ENCODE results near the gene HYAL1.

The HYAL1 gene

GRCh38 chr3:50258029-50258680 lies 45.2 kb downstream of the HYAL1 start:
- ATAC-seq: no peak

GRCh38 chr3:50256978-50257890 lies 46.1 kb downstream of the HYAL1 start:
- no peak for TF ChIP-seq ZFP30 (CRISPR knock-in tag; IDR thresholded peaks at IDR 0.05)
- no peak for TF ChIP-seq BACH2 (CRISPR knock-in tag; IDR thresholded peaks at IDR 0.05; ENCODE audit: borderline replicate concordance)
- TF ChIP-seq GLIS3 (CRISPR knock-in tag; IDR thresholded peaks at IDR 0.05): no peak
- TF ChIP-seq CSDC2 (CRISPR knock-in tag; IDR thresholded peaks at IDR 0.05): no peak
- TF ChIP-seq ZNF8 (CRISPR knock-in tag; IDR thresholded peaks at IDR 0.05): no peak
- no peak for TF ChIP-seq TCF4 (CRISPR knock-in tag; IDR thresholded peaks at IDR 0.05; ENCODE audit: borderline replicate concordance)
- TF ChIP-seq ZC3H10 (CRISPR knock-in tag; IDR thresholded peaks at IDR 0.05): no peak
- ATAC-seq: no peak

More at GRCh38 chr3:50258029-50258680, 45.2 kb downstream of the HYAL1 start:
- TF ChIP-seq CSDC2 (CRISPR knock-in tag; IDR thresholded peaks at IDR 0.05) (no peak), ISL1 (CRISPR knock-in tag; IDR thresholded peaks at IDR 0.05) (no peak), PATZ1 (CRISPR knock-in tag; IDR thresholded peaks at IDR 0.05; ENCODE audit: borderline replicate concordance) (no peak), PPARA (CRISPR knock-in tag; IDR thresholded peaks at IDR 0.05; ENCODE audit: borderline replicate concordance) (no peak), BACH2 (CRISPR knock-in tag; IDR thresholded peaks at IDR 0.05; ENCODE audit: borderline replicate concordance) (no peak), TCF4 (CRISPR knock-in tag; IDR thresholded peaks at IDR 0.05; ENCODE audit: borderline replicate concordance) (no peak), ESRRG (CRISPR knock-in tag; IDR thresholded peaks at IDR 0.05) (no peak), ZNF565 (CRISPR knock-in tag; conservative IDR thresholded peaks at IDR 0.05; ENCODE audit: low read depth) (no peak), ARNTL (CRISPR knock-in tag; IDR thresholded peaks at IDR 0.05; ENCODE audit: borderline replicate concordance, low read depth) (no peak), SNAI2 (CRISPR knock-in tag; IDR thresholded peaks at IDR 0.05) (no peak), ZC3H10 (CRISPR knock-in tag; IDR thresholded peaks at IDR 0.05) (no peak), ZFP30 (CRISPR knock-in tag; IDR thresholded peaks at IDR 0.05) (no peak), ZNF70 (CRISPR knock-in tag; IDR thresholded peaks at IDR 0.05) (no peak), ZNF8 (CRISPR knock-in tag; IDR thresholded peaks at IDR 0.05) (no peak)

- TF ChIP-seq PPARA (CRISPR knock-in tag; IDR thresholded peaks at IDR 0.05; ENCODE audit: borderline replicate concordance) (no peak), ESRRG (CRISPR knock-in tag; IDR thresholded peaks at IDR 0.05) (no peak), ARNTL (CRISPR knock-in tag; IDR thresholded peaks at IDR 0.05; ENCODE audit: borderline replicate concordance, low read depth) (no peak), ZC3H10 (CRISPR knock-in tag; IDR thresholded peaks at IDR 0.05) (no peak), TCF4 (CRISPR knock-in tag; IDR thresholded peaks at IDR 0.05; ENCODE audit: borderline replicate concordance) (no peak)
- no peak for ATAC-seq
Observed at GRCh38 chr3:50255251-50255615, 48.1 kb downstream of the HYAL1 start.

GRCh38 chr3:50254577-50255250 lies 48.7 kb downstream of the HYAL1 start:
- no peak for ATAC-seq
- no peak for TF ChIP-seq TCF4 (CRISPR knock-in tag; IDR thresholded peaks at IDR 0.05; ENCODE audit: borderline replicate concordance)
- no peak for TF ChIP-seq SNAI2 (CRISPR knock-in tag; IDR thresholded peaks at IDR 0.05)
- TF ChIP-seq ZC3H10 (CRISPR knock-in tag; IDR thresholded peaks at IDR 0.05): no peak
- TF ChIP-seq CSDC2 (CRISPR knock-in tag; IDR thresholded peaks at IDR 0.05): no peak
- no peak for TF ChIP-seq TSHZ2 (CRISPR knock-in tag; IDR thresholded peaks at IDR 0.05)
- TF ChIP-seq POU6F1 (CRISPR knock-in tag; IDR thresholded peaks at IDR 0.05; ENCODE audit: borderline replicate concordance, low read depth): no peak
- TF ChIP-seq PPARA (CRISPR knock-in tag; IDR thresholded peaks at IDR 0.05; ENCODE audit: borderline replicate concordance): no peak
- TF ChIP-seq ZFP30 (CRISPR knock-in tag; IDR thresholded peaks at IDR 0.05): no peak
- TF ChIP-seq ZFP3 (CRISPR knock-in tag; IDR thresholded peaks at IDR 0.05): no peak
- TF ChIP-seq CSRNP3 (CRISPR knock-in tag; IDR thresholded peaks at IDR 0.05): no peak
- TF ChIP-seq CREB5 (CRISPR knock-in tag; IDR thresholded peaks at IDR 0.05; ENCODE audit: low read depth): no peak
- no peak for TF ChIP-seq TOX (CRISPR knock-in tag; IDR thresholded peaks at IDR 0.05; ENCODE audit: borderline replicate concordance)
- TF ChIP-seq ISL1 (CRISPR knock-in tag; IDR thresholded peaks at IDR 0.05): no peak
- TF ChIP-seq ZNF70 (CRISPR knock-in tag; IDR thresholded peaks at IDR 0.05): no peak
- no peak for TF ChIP-seq GLIS3 (CRISPR knock-in tag; IDR thresholded peaks at IDR 0.05)
